ENCODE measurements around the gene NLRP7. TPM values are rescaled to one million over a fixed set of nuclear protein-coding genes. Genes with fewer than 3 reads are reported as not detected.

The NLRP7 gene
- polyA plus RNA-seq, 6 donors from 2014 or later: not detected

DNA sequence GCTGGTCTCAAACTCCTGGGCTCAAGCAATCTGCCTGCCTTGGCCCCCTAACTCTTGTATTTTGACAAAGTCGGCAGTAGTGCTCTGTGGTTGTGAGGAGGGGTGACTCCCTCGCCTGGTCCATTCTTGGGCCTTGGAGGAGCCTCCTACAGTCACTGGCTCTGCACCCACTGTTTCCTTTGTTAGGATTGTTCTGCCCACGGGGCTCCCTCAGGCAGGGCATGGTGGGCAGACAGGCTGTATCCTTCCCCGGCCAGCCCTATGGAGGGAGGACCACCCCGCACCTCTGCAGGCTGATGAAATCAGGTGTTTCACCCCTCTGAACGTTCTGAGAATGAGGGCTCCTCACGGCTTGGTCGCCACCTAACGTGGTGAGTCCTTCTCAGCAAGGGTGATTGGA, 64.1 kb downstream of the NLRP7 start:
- H3K36me3 Mint-ChIP-seq: no peaks in the 10 kb centered on the region
- H3K27me3 Mint-ChIP-seq: peaks cover 20 to 39% (median 30%) of the 10 kb centered on the region in 3 donors
- ATAC-seq (ENCODE audit: low read depth in 2 of 2): no peak

DNA sequence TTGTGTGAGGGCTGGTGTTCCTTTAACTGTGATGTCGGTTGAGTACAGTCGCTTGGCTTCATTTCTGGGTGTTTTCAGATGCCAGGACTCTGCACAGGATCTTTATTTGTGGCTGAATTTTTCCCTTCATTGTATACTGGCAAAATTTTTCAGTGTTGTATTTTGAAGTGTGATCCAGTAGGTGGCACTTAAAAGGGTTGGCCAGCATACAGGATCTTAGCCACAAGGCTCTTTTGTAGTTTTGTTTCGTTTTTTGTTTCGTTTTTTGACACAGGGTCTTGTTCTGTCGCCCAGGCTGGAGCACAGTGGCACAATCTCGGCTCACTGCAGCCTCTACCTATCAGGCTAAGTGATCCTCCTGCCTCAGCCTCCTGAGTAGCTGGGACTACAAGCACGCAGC, 64.6 kb downstream of the NLRP7 start:
- Mint-ChIP-seq H3K27me3 (peaks cover 20 to 42% (median 31%) of the 10 kb centered on the region in 3 donors), H3K4me3 (no peak overlapping the region), H3K4me1 (no peaks in the 10 kb centered on the region), H3K27ac (no peak overlapping the region), H3K9me3 (peaks cover 0 to 2% (median 0%) of the 10 kb centered on the region in 7 donors), H3K36me3 (no peaks in the 10 kb centered on the region)
- DNase-seq: no peak
- peak in 1 of 2 donors; percentile 28 for ATAC-seq (ENCODE audit: low read depth in 2 of 2)

More for the DNA sequence above, 64.1 kb downstream of the NLRP7 start:
- no peak overlapping the region for H3K4me3 Mint-ChIP-seq
- peaks cover 0 to 2% (median 0%) of the 10 kb centered on the region in 7 donors for H3K9me3 Mint-ChIP-seq
- no peak overlapping the region for H3K27ac Mint-ChIP-seq
- DNase-seq: no peak
- H3K4me1 Mint-ChIP-seq: no peaks in the 10 kb centered on the region

DNA sequence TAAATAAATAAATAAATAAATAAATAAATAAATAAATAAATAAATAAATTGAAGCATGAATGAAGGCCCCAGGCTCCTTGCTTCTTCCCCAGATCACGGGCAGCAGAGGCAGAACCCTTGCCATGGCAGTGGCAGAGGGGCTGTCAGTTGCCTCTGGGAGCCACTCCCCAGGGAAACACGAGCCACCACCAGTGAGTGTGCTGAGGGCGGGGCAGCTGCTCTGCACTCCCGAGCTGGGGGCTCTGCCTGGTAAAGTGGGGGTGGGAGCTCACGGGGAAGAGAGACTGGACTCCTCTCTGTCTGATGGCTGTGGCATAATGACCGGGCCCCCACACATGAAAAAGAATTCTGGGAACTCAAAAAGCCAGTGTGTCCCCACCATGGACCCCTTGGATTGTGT, 65.4 kb downstream of the NLRP7 start:
- Mint-ChIP-seq H3K27ac (no peak overlapping the region), H3K4me3 (no peak overlapping the region), H3K36me3 (no peaks in the 10 kb centered on the region), H3K27me3 (peaks cover 24 to 49% (median 31%) of the 10 kb centered on the region in 3 donors), H3K9me3 (peaks cover 0 to 2% (median 0%) of the 10 kb centered on the region in 7 donors), H3K4me1 (no peaks in the 10 kb centered on the region)
- no peak for ATAC-seq (ENCODE audit: low read depth in 2 of 2)
- no peak for DNase-seq

DNA sequence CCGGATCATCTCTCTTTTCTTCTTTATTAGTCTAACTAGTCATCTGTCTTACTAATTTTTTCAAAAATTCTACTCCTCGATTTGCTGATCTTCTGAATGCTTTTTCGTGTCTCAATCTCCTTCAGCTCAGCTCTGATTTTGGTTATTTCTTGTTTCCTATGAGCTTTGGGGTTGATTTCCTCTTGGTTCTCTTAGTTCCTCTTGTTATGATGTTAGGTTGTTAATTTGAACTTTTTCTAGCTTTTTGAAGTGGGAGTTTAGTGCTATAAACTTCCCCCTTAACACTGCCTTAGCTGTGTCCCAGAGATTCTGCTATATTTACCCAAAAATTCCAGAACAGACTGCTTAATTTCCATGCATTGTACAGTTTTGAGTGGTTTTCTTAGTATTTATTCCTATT, 69.9 kb downstream of the NLRP7 start:
- no peak overlapping the region for H3K4me3 Mint-ChIP-seq
- ATAC-seq (ENCODE audit: low read depth in 2 of 2) (no peak), DNase-seq (no peak)
- H3K9me3 Mint-ChIP-seq: peaks cover 0 to 2% (median 0%) of the 10 kb centered on the region in 7 donors
- H3K4me1 Mint-ChIP-seq: peaks cover 6 to 9% (median 7%) of the 10 kb centered on the region in 3 donors
- H3K36me3 Mint-ChIP-seq: no peaks in the 10 kb centered on the region
- H3K27me3 Mint-ChIP-seq: peaks cover 26 to 46% (median 31%) of the 10 kb centered on the region in 3 donors
- no peak overlapping the region for H3K27ac Mint-ChIP-seq

DNA sequence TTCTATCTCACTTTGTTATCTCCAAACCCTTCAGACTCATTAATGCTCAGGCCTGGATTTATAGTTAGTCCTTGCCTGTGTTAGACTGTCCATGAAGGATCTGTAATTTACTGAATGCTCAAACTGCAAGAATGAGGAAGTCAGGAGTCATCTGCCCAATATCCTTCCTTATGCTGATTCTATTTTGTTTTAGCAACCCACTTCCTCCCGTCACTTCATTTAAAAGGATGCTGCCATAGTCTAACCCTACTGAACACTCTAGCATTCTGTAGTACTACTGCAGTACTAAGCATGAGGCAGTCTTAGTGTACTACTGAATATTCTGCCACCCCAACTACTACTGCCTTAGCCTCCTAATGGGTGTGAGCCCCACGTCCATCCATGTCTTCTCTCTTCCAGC, 71.8 kb downstream of the NLRP7 start:
- peak overlapping the region in 1 of 6 donors; percentile 6 for H3K27ac Mint-ChIP-seq
- no peak for DNase-seq

DNA sequence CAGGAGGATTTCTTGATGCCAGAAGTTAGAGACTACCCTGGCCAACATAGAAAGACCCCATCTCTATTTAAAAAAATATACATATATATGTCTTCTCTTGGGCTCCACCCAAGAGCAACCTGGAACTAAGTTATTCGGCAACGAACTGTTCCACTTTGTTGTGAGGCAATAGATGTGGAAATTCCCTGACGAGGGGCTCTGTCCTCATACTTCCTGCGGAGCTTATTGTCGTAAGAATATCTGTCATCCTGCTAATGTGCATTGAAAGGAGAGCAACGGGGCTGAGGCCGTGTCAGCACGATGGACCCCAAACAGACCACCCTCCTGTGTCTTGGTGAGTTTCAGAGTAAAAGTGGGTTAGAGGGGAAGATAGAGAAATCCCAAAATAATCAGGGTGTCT, 73.3 kb downstream of the NLRP7 start, which contains the start of gene FCAR:
TSS of gene FCAR (plus strand) at position 246 of the 400 bp plus-strand sequence. CDS start at position 301, 55 bp downstream.
- no peak within 1 kb of the TSS for H3K4me3 Mint-ChIP-seq
- ATAC-seq (ENCODE audit: low read depth in 2 of 2): no peak
- H3K36me3 Mint-ChIP-seq: no peaks in the 10 kb centered on the region
- no peak for DNase-seq
- peaks cover 0 to 6% (median 0%) of the 10 kb centered on the region in 7 donors for H3K9me3 Mint-ChIP-seq
- peaks cover 6 to 9% (median 7%) of the 10 kb centered on the region in 3 donors for H3K4me1 Mint-ChIP-seq
- H3K27ac Mint-ChIP-seq: no peak within 1 kb of the TSS
- H3K27me3 Mint-ChIP-seq: peaks cover 8 to 23% (median 17%) of the 10 kb centered on the region in 3 donors

More for the DNA sequence above, 71.8 kb downstream of the NLRP7 start:
- H3K4me3 Mint-ChIP-seq: no peak overlapping the region
- ATAC-seq (ENCODE audit: low read depth in 2 of 2): peak; percentile 27 to 45
- H3K4me1 Mint-ChIP-seq: peaks cover 6 to 9% (median 7%) of the 10 kb centered on the region in 3 donors
- H3K36me3 Mint-ChIP-seq: no peaks in the 10 kb centered on the region
- H3K9me3 Mint-ChIP-seq: peaks cover 0 to 6% (median 0%) of the 10 kb centered on the region in 7 donors
- peaks cover 19 to 32% (median 24%) of the 10 kb centered on the region in 3 donors for H3K27me3 Mint-ChIP-seq

Other genes starting within 250 kb of the NLRP7 start
- gene KIR3DL3, start 223.1 kb downstream of the NLRP7 start, polyA plus RNA-seq (ENCODE audit: low read depth in 6 of 6): not detected
- not detected for gene KIR2DL3, start 209.0 kb downstream of the NLRP7 start, polyA plus RNA-seq (ENCODE audit: low read depth in 6 of 6)
- not detected for gene KIR2DL1, start 177.7 kb downstream of the NLRP7 start, polyA plus RNA-seq (ENCODE audit: low read depth in 6 of 6)
- gene KIR2DL4, start 143.9 kb downstream of the NLRP7 start, polyA plus RNA-seq (ENCODE audit: low read depth in 6 of 6): not detected
- under 1 TPM in 2 of 6 donors, not detected in 4; 0.26 to 0.53 TPM for gene KIR3DL1, start 131.1 kb downstream of the NLRP7 start, polyA plus RNA-seq (ENCODE audit: low read depth in 6 of 6)
- gene KIR2DS4, start 114.9 kb downstream of the NLRP7 start, polyA plus RNA-seq (ENCODE audit: low read depth in 6 of 6): not detected
- gene KIR3DL2, start 97.1 kb downstream of the NLRP7 start, polyA plus RNA-seq (ENCODE audit: low read depth in 6 of 6): under 1 TPM in 2 of 6 donors, not detected in 4; 0.25 to 0.39 TPM
- 1 to 10 TPM in 2 of 6 donors, under 1 TPM in 1, not detected in 3; 0.63 to 5.4 (median 1.1) TPM for gene FCAR, start 73.3 kb downstream of the NLRP7 start, polyA plus RNA-seq (ENCODE audit: low read depth in 6 of 6)
- not detected for gene NCR1, start 41.4 kb downstream of the NLRP7 start, polyA plus RNA-seq (ENCODE audit: low read depth in 6 of 6)
- gene NLRP2, start 18.8 kb upstream of the NLRP7 start, polyA plus RNA-seq (ENCODE audit: low read depth in 6 of 6): 1 to 10 TPM in 3 of 6 donors, under 1 TPM in 2, not detected in 1; 0.52 to 5.9 (median 1.2) TPM
- gene GP6, start 90.7 kb upstream of the NLRP7 start, polyA plus RNA-seq (ENCODE audit: low read depth in 6 of 6): 1 to 10 TPM in 1 of 6 donors, under 1 TPM in 4, not detected in 1; 0.13 to 2.1 (median 0.47) TPM
- gene RDH13, start 115.6 kb upstream of the NLRP7 start, polyA plus RNA-seq (ENCODE audit: low read depth in 6 of 6): 10 to 100 TPM in 1 of 6 donors, 1 to 10 TPM in 5; 2.7 to 20.4 (median 8.4) TPM
- not detected for gene EPS8L1, start 128.3 kb upstream of the NLRP7 start, polyA plus RNA-seq (ENCODE audit: low read depth in 6 of 6)
- gene PPP1R12C, start 170.1 kb upstream of the NLRP7 start, polyA plus RNA-seq (ENCODE audit: low read depth in 6 of 6): 1 to 10 TPM; 1.0 to 8.1 (median 3.2) TPM
- gene TNNT1, start 201.7 kb upstream of the NLRP7 start, polyA plus RNA-seq (ENCODE audit: low read depth in 6 of 6): not detected
- gene TNNI3, start 210.2 kb upstream of the NLRP7 start, polyA plus RNA-seq (ENCODE audit: low read depth in 6 of 6): not detected
- not detected for gene DNAAF3, start 219.1 kb upstream of the NLRP7 start, polyA plus RNA-seq (ENCODE audit: low read depth in 6 of 6)
- gene SYT5, start 232.8 kb upstream of the NLRP7 start, polyA plus RNA-seq (ENCODE audit: low read depth in 6 of 6): 1 to 10 TPM in 5 of 6 donors, under 1 TPM in 1; 0.92 to 2.6 (median 1.6) TPM

Measured in naive B cell (primary cell).